ENCODE results near the gene TASP1. TPM values are rescaled to one million over a fixed set of nuclear protein-coding genes. Genes with fewer than 3 reads are reported as not detected.
"Not testable (repeated sequence)": the region's sequence is repeated elsewhere in the genome, so short reads cannot be mapped to it uniquely, and the experiment has no call there.

TASP1 gene
- total and polyA plus RNA-seq, 2 donors (not counting 1 experiment from before 2014, with no cell fraction given) = 6.4 to 23.9 TPM

GRCh38 chr20:13610184-13610583, 28.5 kb downstream of the TASP1 start:
- H4K20me1 ChIP-seq (ENCODE audit: control insufficient read depth, insufficient read depth, low read length, poor library complexity, severe bottlenecking) = no peaks in the 10 kb centered on the region
- no peaks in the 10 kb centered on the region for H3K79me2 ChIP-seq (ENCODE audit: control insufficient read depth, insufficient read depth, low read length)
- Mint-ChIP-seq H3K9me3 (ENCODE audit: insufficient read depth) (no peaks in the 10 kb centered on the region), H3K4me1 (peaks cover 3% of the 10 kb centered on the region), H3K27me3 (no peaks in the 10 kb centered on the region), H3K4me3 (no peak overlapping the region), H3K27ac (no peak overlapping the region)
- intact Hi-C loops (cut with micrococcal nuclease) = loop anchor here (1.0 kb wide), 1 partner anchor 162 kb away; no protein-coding TSS in a partner anchor
- H3K9ac ChIP-seq (ENCODE audit: low read length) = no peak overlapping the region
- CTCF ChIA-PET = interaction anchor here (0.9 to 2.2 kb wide), 5 partner anchors 10 to 178 kb away, joined by 3 to 29 read pairs (median 3); no protein-coding TSS in a partner anchor
- no peak overlapping the region for H3K27ac ChIP-seq (ENCODE audit: low read length in 2 of 2)
- H3K36me3 ChIP-seq (replicated peaks in 1 of 2; ENCODE audit: control extremely low read depth in 1 of 2, control insufficient read depth in 1 of 2, extremely low read depth in 1 of 2, insufficient read depth in 2 of 2, low read length in 1 of 2) = no peaks in the 10 kb centered on the region
- POLR2A ChIA-PET = no interaction called here
- ATAC-seq (ENCODE audit: low read depth) (peak; percentile 41), DNase-seq (peak; percentile 31)
- no peak overlapping the region for H2AFZ ChIP-seq (ENCODE audit: insufficient read depth, low read depth, low read length, poor library complexity, severe bottlenecking)
- WGBS (ENCODE audit: insufficient coverage) = no CpG with 5 or more reads among the region's 2 CpGs
- no peak overlapping the region for H3K4me3 ChIP-seq (ENCODE audit: control extremely low read depth in 1 of 5, extremely low read depth in 1 of 5, insufficient read depth in 1 of 5, low read depth in 2 of 5, low read length in 4 of 5)
- TF ChIP-seq EZH2 (IDR thresholded peaks at IDR 0.05; ENCODE audit: borderline replicate concordance, insufficient read depth, low read depth, low read length, poor library complexity, severe bottlenecking) = no peak
- TF ChIP-seq, protein P1, sequence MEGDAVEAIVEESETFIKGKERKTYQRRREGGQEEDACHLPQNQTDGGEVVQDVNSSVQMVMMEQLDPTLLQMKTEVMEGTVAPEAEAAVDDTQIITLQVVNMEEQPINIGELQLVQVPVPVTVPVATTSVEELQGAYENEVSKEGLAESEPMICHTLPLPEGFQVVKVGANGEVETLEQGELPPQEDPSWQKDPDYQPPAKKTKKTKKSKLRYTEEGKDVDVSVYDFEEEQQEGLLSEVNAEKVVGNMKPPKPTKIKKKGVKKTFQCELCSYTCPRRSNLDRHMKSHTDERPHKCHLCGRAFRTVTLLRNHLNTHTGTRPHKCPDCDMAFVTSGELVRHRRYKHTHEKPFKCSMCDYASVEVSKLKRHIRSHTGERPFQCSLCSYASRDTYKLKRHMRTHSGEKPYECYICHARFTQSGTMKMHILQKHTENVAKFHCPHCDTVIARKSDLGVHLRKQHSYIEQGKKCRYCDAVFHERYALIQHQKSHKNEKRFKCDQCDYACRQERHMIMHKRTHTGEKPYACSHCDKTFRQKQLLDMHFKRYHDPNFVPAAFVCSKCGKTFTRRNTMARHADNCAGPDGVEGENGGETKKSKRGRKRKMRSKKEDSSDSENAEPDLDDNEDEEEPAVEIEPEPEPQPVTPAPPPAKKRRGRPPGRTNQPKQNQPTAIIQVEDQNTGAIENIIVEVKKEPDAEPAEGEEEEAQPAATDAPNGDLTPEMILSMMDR (IDR thresholded peaks at IDR 0.05) = peak; percentile 33
- H3K9me3 ChIP-seq (ENCODE audit: control extremely low read depth in 1 of 3, control insufficient read depth in 2 of 3, insufficient read depth in 1 of 3, low read length in 2 of 3) = no peaks in the 10 kb centered on the region
- no peak overlapping the region for H3K4me2 ChIP-seq (replicated peaks; ENCODE audit: low read depth, low read length, poor library complexity, severe bottlenecking)
- no peaks in the 10 kb centered on the region for H3K27me3 ChIP-seq (replicated peaks in 1 of 4; ENCODE audit: control extremely low read depth in 1 of 4, control insufficient read depth in 3 of 4, insufficient read depth in 4 of 4, low read length in 3 of 4)
- no peaks in the 10 kb centered on the region for H3K4me1 ChIP-seq (ENCODE audit: control insufficient read depth in 2 of 2, insufficient read depth in 2 of 2, low read length in 2 of 2)

- H3K4me3 ChIP-seq (ENCODE audit: control extremely low read depth in 1 of 5, extremely low read depth in 1 of 5, insufficient read depth in 1 of 5, low read depth in 2 of 5, low read length in 4 of 5) = no peak overlapping the region
- no peak overlapping the region for H2AFZ ChIP-seq (ENCODE audit: insufficient read depth, low read depth, low read length, poor library complexity, severe bottlenecking)
- H3K4me1 Mint-ChIP-seq = peaks cover 3% of the 10 kb centered on the region
- WGBS (ENCODE audit: insufficient coverage) = no CpG with 5 or more reads among the region's 1 CpG
- no peak for ATAC-seq (ENCODE audit: low read depth)
- H3K9ac ChIP-seq (ENCODE audit: low read length) = no peak overlapping the region
- H4K20me1 ChIP-seq (ENCODE audit: control insufficient read depth, insufficient read depth, low read length, poor library complexity, severe bottlenecking) = no peaks in the 10 kb centered on the region
- no peaks in the 10 kb centered on the region for H3K9me3 ChIP-seq (ENCODE audit: control extremely low read depth in 1 of 3, control insufficient read depth in 2 of 3, insufficient read depth in 1 of 3, low read length in 2 of 3)
- no peaks in the 10 kb centered on the region for H3K27me3 Mint-ChIP-seq
- H3K27ac Mint-ChIP-seq = no peak overlapping the region
- TF ChIP-seq EZH2 (IDR thresholded peaks at IDR 0.05; ENCODE audit: borderline replicate concordance, insufficient read depth, low read depth, low read length, poor library complexity, severe bottlenecking) = no peak
- TF ChIP-seq, protein P1 (IDR thresholded peaks at IDR 0.05) = no peak
- intact Hi-C loops (cut with micrococcal nuclease) = no loop called here
- no peak overlapping the region for H3K27ac ChIP-seq (ENCODE audit: low read length in 2 of 2)
- no peaks in the 10 kb centered on the region for H3K4me1 ChIP-seq (ENCODE audit: control insufficient read depth in 2 of 2, insufficient read depth in 2 of 2, low read length in 2 of 2)
- no peaks in the 10 kb centered on the region for H3K27me3 ChIP-seq (replicated peaks in 1 of 4; ENCODE audit: control extremely low read depth in 1 of 4, control insufficient read depth in 3 of 4, insufficient read depth in 4 of 4, low read length in 3 of 4)
- no peak overlapping the region for H3K4me2 ChIP-seq (replicated peaks; ENCODE audit: low read depth, low read length, poor library complexity, severe bottlenecking)
- no peaks in the 10 kb centered on the region for H3K36me3 ChIP-seq (replicated peaks in 1 of 2; ENCODE audit: control extremely low read depth in 1 of 2, control insufficient read depth in 1 of 2, extremely low read depth in 1 of 2, insufficient read depth in 2 of 2, low read length in 1 of 2)
- CTCF ChIA-PET = interaction anchor here (0.6 to 3.3 kb wide), 2 partner anchors 164 to 179 kb away, joined by 4 to 10 read pairs; no protein-coding TSS in a partner anchor
- H3K79me2 ChIP-seq (ENCODE audit: control insufficient read depth, insufficient read depth, low read length) = no peaks in the 10 kb centered on the region
- H3K9me3 Mint-ChIP-seq (ENCODE audit: insufficient read depth) = no peaks in the 10 kb centered on the region
- no peak for DNase-seq
- POLR2A ChIA-PET = no interaction called here
- H3K4me3 Mint-ChIP-seq = no peak overlapping the region
Observed at GRCh38 chr20:13608066-13608465, 30.7 kb downstream of the TASP1 start.

DNA sequence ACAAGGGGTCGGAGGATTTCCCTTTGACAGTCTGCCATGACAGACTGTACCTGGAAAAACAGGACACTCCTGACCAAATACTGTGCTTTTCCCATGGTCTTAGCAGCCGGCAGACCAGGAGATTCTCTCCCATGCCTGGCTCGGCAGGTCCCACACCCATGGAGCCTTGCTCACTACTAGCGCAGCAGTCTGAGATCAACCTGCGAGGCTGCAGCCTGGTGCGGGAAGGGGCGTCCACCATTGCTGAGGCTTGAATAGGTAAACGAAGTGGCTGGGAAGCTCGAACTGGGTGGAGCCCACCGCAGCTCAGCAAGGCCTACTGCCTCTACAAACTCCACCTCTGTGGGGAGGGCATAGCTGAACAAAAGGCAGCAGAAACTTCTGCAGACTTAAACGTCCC, 45.3 kb downstream of the TASP1 start:
- H3K36me3 ChIP-seq (replicated peaks in 1 of 2; ENCODE audit: control extremely low read depth in 1 of 2, control insufficient read depth in 1 of 2, extremely low read depth in 1 of 2, insufficient read depth in 2 of 2, low read length in 1 of 2); H3K27me3 ChIP-seq (replicated peaks in 1 of 4; ENCODE audit: control extremely low read depth in 1 of 4, control insufficient read depth in 3 of 4, insufficient read depth in 4 of 4, low read length in 3 of 4); H4K20me1 ChIP-seq (ENCODE audit: control insufficient read depth, insufficient read depth, low read length, poor library complexity, severe bottlenecking); H3K4me1 ChIP-seq (ENCODE audit: control insufficient read depth in 2 of 2, insufficient read depth in 2 of 2, low read length in 2 of 2); H3K9ac ChIP-seq (ENCODE audit: low read length); CTCF ChIA-PET; H3K4me1 Mint-ChIP-seq; ATAC-seq (ENCODE audit: low read depth); H3K9me3 Mint-ChIP-seq (ENCODE audit: insufficient read depth); H3K27ac ChIP-seq (ENCODE audit: low read length in 2 of 2); H3K4me3 ChIP-seq (ENCODE audit: control extremely low read depth in 1 of 5, extremely low read depth in 1 of 5, insufficient read depth in 1 of 5, low read depth in 2 of 5, low read length in 4 of 5); H3K4me3 Mint-ChIP-seq; H2AFZ ChIP-seq (ENCODE audit: insufficient read depth, low read depth, low read length, poor library complexity, severe bottlenecking); H3K27me3 Mint-ChIP-seq; H3K27ac Mint-ChIP-seq; DNase-seq; H3K79me2 ChIP-seq (ENCODE audit: control insufficient read depth, insufficient read depth, low read length); intact Hi-C loops (cut with micrococcal nuclease); H3K9me3 ChIP-seq (ENCODE audit: control extremely low read depth in 1 of 3, control insufficient read depth in 2 of 3, insufficient read depth in 1 of 3, low read length in 2 of 3); H3K4me2 ChIP-seq (replicated peaks; ENCODE audit: low read depth, low read length, poor library complexity, severe bottlenecking); POLR2A ChIA-PET: not testable (repeated sequence)
- 100% methylated on average over 11 of the region's 11 CpGs for WGBS (ENCODE audit: insufficient coverage)

Data from B cell (primary cell).